ENCODE measurements around the gene XRCC1. TPM values are rescaled to one million over a fixed set of nuclear protein-coding genes. Genes with fewer than 3 reads are reported as not detected.

XRCC1 gene
- total RNA-seq, 1 experiment from 2014 or later: 38.0 TPM

DNA sequence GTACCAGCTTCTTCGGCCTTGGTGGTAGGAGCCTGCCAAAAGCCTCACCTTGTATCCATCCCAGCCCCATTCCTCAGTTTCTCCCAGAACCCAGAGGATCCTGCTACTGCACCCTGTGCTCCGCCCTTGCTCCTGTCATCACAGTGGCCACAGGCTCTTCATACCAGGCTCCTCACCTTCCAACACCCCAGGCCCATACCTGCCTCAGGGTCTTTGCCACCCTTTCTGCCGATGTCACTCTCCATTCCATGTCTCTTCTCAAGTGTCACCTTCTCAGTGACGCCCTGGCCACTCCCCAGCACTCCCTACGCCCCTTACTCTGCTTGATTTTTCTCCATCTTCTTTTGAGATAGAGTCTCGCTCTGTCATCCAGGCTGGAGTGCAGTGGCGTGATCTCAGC, 34.5 kb upstream of the XRCC1 start:
- Histone ChIP-seq H3K27ac (ENCODE audit: insufficient read length, low read depth, low read length) (no peak overlapping the region), H3K9ac (ENCODE audit: extremely low read depth, insufficient read length, low read length) (no peak overlapping the region), H3K27me3 (ENCODE audit: insufficient read depth, low read length) (no peaks in the 10 kb centered on the region), H2AK5ac (ENCODE audit: insufficient read length, low read length) (no peak overlapping the region), H3K79me2 (ENCODE audit: insufficient read depth, low read length) (no peaks in the 10 kb centered on the region), H2AFZ (ENCODE audit: low read length) (no peak overlapping the region), H3K79me1 (ENCODE audit: insufficient read depth, low read depth, low read length, poor library complexity, severe bottlenecking) (no peaks in the 10 kb centered on the region), H4K20me1 (ENCODE audit: control insufficient read depth, insufficient read depth, insufficient read length) (no peaks in the 10 kb centered on the region), H3K4me2 (ENCODE audit: insufficient read depth, insufficient read length, low read length) (no peak overlapping the region), H3K9me3 (ENCODE audit: control insufficient read depth, low read depth, low read length) (no peaks in the 10 kb centered on the region), H3K56ac (ENCODE audit: insufficient read length, low read depth, low read length) (no peak overlapping the region), H4K5ac (ENCODE audit: insufficient read length, low read depth, low read length) (no peak overlapping the region), H3K4ac (ENCODE audit: low read depth, low read length) (no peak overlapping the region), H2BK120ac (ENCODE audit: low read depth, low read length, poor library complexity, severe bottlenecking) (no peak overlapping the region), H2BK12ac (ENCODE audit: insufficient read length, low read depth, low read length) (no peak overlapping the region), H4K8ac (replicated peaks; ENCODE audit: insufficient read length, low read depth, low read length) (no peak overlapping the region), H2BK15ac (ENCODE audit: low read depth, low read length) (no peak overlapping the region), H3K14ac (ENCODE audit: insufficient read depth, low read length) (no peak overlapping the region), H3K18ac (ENCODE audit: insufficient read length, low read depth, low read length) (no peak overlapping the region), H2BK20ac (ENCODE audit: low read depth, low read length, poor library complexity, severe bottlenecking) (no peak overlapping the region), H3K23ac (ENCODE audit: insufficient read length, low read depth, low read length) (no peak overlapping the region), H2BK5ac (ENCODE audit: insufficient read length, low read length) (no peak overlapping the region), H3K4me1 (ENCODE audit: insufficient read depth, low read length) (no peaks in the 10 kb centered on the region), H3T11ph (ENCODE audit: low read length) (no peak overlapping the region), H4K91ac (ENCODE audit: insufficient read length, low read depth, low read length) (no peak overlapping the region), H3K23me2 (ENCODE audit: insufficient read length, low read depth, low read length, poor library complexity, severe bottlenecking) (no peaks in the 10 kb centered on the region)
- Mint-ChIP-seq H3K27ac (peak overlapping the region in 2 of 3 experiments; percentile 18 to 87; a peak in 3 of 7 replicates), H3K36me3 (ENCODE audit: insufficient read depth in 1 of 3, low read depth in 3 of 3) (peaks cover 33 to 46% (median 42%) of the 10 kb centered on the region in 3 experiments), H3K9me3 (peaks cover 3% of the 10 kb centered on the region in 2 experiments; a peak in 4 of 5 replicates), H3K27me3 (ENCODE audit: low read depth) (no peaks in the 10 kb centered on the region; the same call in 1 of the 2 replicates), H3K4me3 (no peak overlapping the region), H3K4me1 (peaks cover 7 to 8% of the 10 kb centered on the region in 2 experiments)
- WGBS (ENCODE audit: extremely low coverage, insufficient read length, low lambda C conversion rate): no CpG with 5 or more reads among the region's 7 CpGs
- TF ChIP-seq, protein P1, sequence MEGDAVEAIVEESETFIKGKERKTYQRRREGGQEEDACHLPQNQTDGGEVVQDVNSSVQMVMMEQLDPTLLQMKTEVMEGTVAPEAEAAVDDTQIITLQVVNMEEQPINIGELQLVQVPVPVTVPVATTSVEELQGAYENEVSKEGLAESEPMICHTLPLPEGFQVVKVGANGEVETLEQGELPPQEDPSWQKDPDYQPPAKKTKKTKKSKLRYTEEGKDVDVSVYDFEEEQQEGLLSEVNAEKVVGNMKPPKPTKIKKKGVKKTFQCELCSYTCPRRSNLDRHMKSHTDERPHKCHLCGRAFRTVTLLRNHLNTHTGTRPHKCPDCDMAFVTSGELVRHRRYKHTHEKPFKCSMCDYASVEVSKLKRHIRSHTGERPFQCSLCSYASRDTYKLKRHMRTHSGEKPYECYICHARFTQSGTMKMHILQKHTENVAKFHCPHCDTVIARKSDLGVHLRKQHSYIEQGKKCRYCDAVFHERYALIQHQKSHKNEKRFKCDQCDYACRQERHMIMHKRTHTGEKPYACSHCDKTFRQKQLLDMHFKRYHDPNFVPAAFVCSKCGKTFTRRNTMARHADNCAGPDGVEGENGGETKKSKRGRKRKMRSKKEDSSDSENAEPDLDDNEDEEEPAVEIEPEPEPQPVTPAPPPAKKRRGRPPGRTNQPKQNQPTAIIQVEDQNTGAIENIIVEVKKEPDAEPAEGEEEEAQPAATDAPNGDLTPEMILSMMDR (conservative IDR thresholded peaks at IDR 0.05): no peak
- no peak for DNase-seq

Measured in H9 (cell line).